HEK293 (cell line): Measurements from ENCODE around the gene SMYD2.

Experiments used
- HOXD13 ChIP-seq: sonication (generic); formaldehyde crosslinking; IDR thresholded peaks from 2 replicates; pipeline ENCODE4 v1.8.0; 2022; ENCODE audit warnings: missing genetic modification reagents, borderline replicate concordance
- KLF10 ChIP-seq: fragments of 450-650 bp; IDR thresholded peaks from 2 replicates; pipeline ENCODE4 v1.5.1; 2018; ENCODE audit warnings: missing biosample characterization, mild to moderate bottlenecking, missing genetic modification characterization
- PBX3 ChIP-seq: sonication (generic); formaldehyde crosslinking; IDR thresholded peaks from 2 replicates; pipeline ENCODE4 v1.8.1; 2022; ENCODE audit warnings: mild to moderate bottlenecking, moderate library complexity, missing genetic modification reagents
- SETDB1 ChIP-seq: IDR thresholded peaks from one replicate; pipeline ENCODE4 v1.6.1; 2017; ENCODE audit warnings: mild to moderate bottlenecking, low read length, moderate library complexity, mixed read lengths; ENCODE audit not compliant: insufficient read length
- ZNF521 ChIP-seq: fragments of 450-650 bp; formaldehyde crosslinking; IDR thresholded peaks from 2 replicates; pipeline ENCODE4 v1.5.1; 2017; ENCODE audit warnings: missing biosample characterization, mild to moderate bottlenecking, missing genetic modification characterization
- ZNF704 ChIP-seq: fragments of 450-650 bp; formaldehyde crosslinking; IDR thresholded peaks from 2 replicates; pipeline ENCODE4 v1.5.1; 2016; ENCODE audit warnings: missing biosample characterization, missing genetic modification characterization

DNA sequence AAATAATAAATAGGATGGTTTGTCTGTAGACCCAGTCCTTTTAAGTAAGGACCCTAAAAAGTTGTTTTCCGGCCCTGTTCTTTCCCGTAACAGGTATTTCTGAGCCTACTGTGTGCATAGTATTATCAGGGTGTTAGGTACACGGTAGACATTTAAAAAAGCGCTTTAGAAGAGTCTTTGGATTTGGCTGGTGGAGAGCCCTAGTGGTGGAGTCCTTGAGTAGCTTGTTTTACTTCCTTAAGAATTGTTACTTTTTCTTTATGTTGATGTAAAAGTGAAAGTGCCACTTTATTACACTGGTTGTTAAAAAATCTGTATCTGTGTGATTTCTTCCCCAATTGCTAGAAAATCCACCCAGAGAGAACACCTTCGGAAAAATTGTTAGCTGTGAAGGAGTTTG is 36.8 kb downstream of the SMYD2 start:
- TF ChIP-seq ZNF704 (tag by site-specific recombination) (no peak), ZNF521 (tag by site-specific recombination) (no peak), HOXD13 (CRISPR knock-in tag) (no peak), SETDB1 (no peak), PBX3 (CRISPR knock-in tag) (no peak), KLF10 (tag by site-specific recombination) (no peak)
